K562 (cell line): ENCODE measurements around the gene PCCA. TPM values are rescaled to one million over a fixed set of nuclear protein-coding genes. Genes with fewer than 3 reads are reported as not detected.

Experiments
- ATAC-seq: fragments of 200-7000 bp; cut with Tn5 transposase; 3 replicates; pipeline ENCODE4 v1.9.1; 2020; ENCODE audit warnings: moderate library complexity
- BruUV-seq: library from RNA; stranded (reverse); fragments of 400-500 nt; replicated peaks from 2 replicates; lab custom pipeline; 2021; lab: Mats Ljungman, UMichigan
- CTCF ChIA-PET: fragments of 300-600 bp; formaldehyde crosslinking; extraction: SDS; loops from one replicate; lab custom pipeline; 2021; ENCODE audit warnings: low intra/inter-chr PET ratio; lab: Yijun Ruan, JAX
- POLR2A ChIA-PET: fragments of 300-600, 350-650 bp; sonication (Branson Sonifier 250); formaldehyde crosslinking; extraction: SDS; loops from one replicate; lab custom pipeline; 2021; ENCODE audit warnings: antibody characterized with exemption, inconsistent platforms; lab: Yijun Ruan, JAX
- DNase-seq, 4 experiments: peaks; one replicate each; pipeline versions ENCODE4 v3.0.0 to v3.0.0-alpha.2; 2011 to 2018; ENCODE audit warnings: low spot score in 3 of 4, mixed read lengths in 3 of 4; ENCODE audit errors: extremely low read depth in 1 of 4
- FAIRE-seq: peaks from 2 replicates; lab custom pipeline; 2011; peaks lifted over from hg19 to GRCh38; lab: Jason Lieb, UNC
- H2AFZ ChIP-seq: 2 replicates; pipeline ENCODE4 v1.6.0; 2011; ENCODE audit warnings: low read depth, low read length, control low read depth, inconsistent platforms
- H3K27ac ChIP-seq: fragments of 200-600 bp; 3 replicates; pipeline ENCODE4 v1.8.0; 2011; ENCODE audit warnings: low read depth, mild to moderate bottlenecking, control low read depth, inconsistent platforms, low read length, moderate library complexity, mixed read lengths; ENCODE audit errors: extremely low read depth
- H3K27me3 ChIP-seq, 2 experiments: fragments of 300-600 bp in 1 of 2; 2 replicates in 1 of 2; 3 replicates in 1 of 2; pipeline versions ENCODE4 v1.6.0 to v1.8.0; 2011; ENCODE audit warnings: inconsistent platforms in 2 of 2, low read length in 2 of 2, mild to moderate bottlenecking in 1 of 2, mixed read lengths in 1 of 2, moderate library complexity in 1 of 2; ENCODE audit not compliant: control insufficient read depth in 2 of 2, insufficient read depth in 2 of 2
- H3K36me3 ChIP-seq: fragments of 300-600 bp; 3 replicates; pipeline ENCODE4 v1.8.0; 2011; ENCODE audit warnings: mild to moderate bottlenecking, low read length, inconsistent platforms; ENCODE audit not compliant: control insufficient read depth, insufficient read depth
- H3K4me1 ChIP-seq, 2 experiments: fragments of 200-600 bp in 1 of 2; replicated peaks in 1 of 2; 2 replicates in 1 of 2; 3 replicates in 1 of 2; pipeline versions ENCODE4 v1.5.1 to v1.8.0; 2011; ENCODE audit warnings: inconsistent platforms in 2 of 2, low read length in 2 of 2, mild to moderate bottlenecking in 1 of 2, mixed read lengths in 1 of 2, moderate library complexity in 1 of 2; ENCODE audit not compliant: control insufficient read depth in 2 of 2, insufficient read depth in 2 of 2
- H3K4me2 ChIP-seq: 2 replicates; pipeline ENCODE4 v1.6.1; 2011; ENCODE audit warnings: low read length, control low read depth, inconsistent platforms, mixed read lengths; ENCODE audit not compliant: insufficient read depth
- H3K4me3 ChIP-seq: fragments of 200-600 bp; sonication (generic), shearing (Covaris generic); 2 replicates; pipeline ENCODE4 v1.5.1; 2016; ENCODE audit warnings: control low read depth, inconsistent platforms
- H3K79me2 ChIP-seq: fragments of 200-600 bp; 3 replicates; pipeline ENCODE4 v1.8.0; 2011; ENCODE audit warnings: low read length, inconsistent platforms; ENCODE audit not compliant: control insufficient read depth, insufficient read depth
- H3K9ac ChIP-seq, 2 experiments: 2 replicates each; pipeline versions ENCODE4 v1.6.0 to v1.6.1; 2011; ENCODE audit warnings: low read depth in 2 of 2, low read length in 2 of 2, control low read depth in 1 of 2, inconsistent platforms in 1 of 2, mild to moderate bottlenecking in 1 of 2, mixed read lengths in 1 of 2; ENCODE audit not compliant: insufficient read depth in 1 of 2
- H3K9me1 ChIP-seq: one replicate; pipeline ENCODE4 v1.6.0; 2011; ENCODE audit warnings: inconsistent platforms, mild to moderate bottlenecking, low read length, moderate library complexity; ENCODE audit not compliant: control insufficient read depth, insufficient read depth
- H3K9me3 ChIP-seq: replicated peaks from 2 replicates; pipeline ENCODE4 v1.5.1; 2011; ENCODE audit warnings: low read depth, low read length, inconsistent platforms; ENCODE audit not compliant: control insufficient read depth, insufficient read depth
- H4K20me1 ChIP-seq: replicated peaks from 2 replicates; pipeline ENCODE4 v1.6.1; 2011; ENCODE audit warnings: low read length, inconsistent platforms, mixed read lengths; ENCODE audit not compliant: control insufficient read depth, insufficient read depth
- CREM ChIP-seq: IDR thresholded peaks from 2 replicates; pipeline ENCODE4 v1.6.1; 2014; ENCODE audit warnings: antibody characterized with exemption, low read depth
- DNMT1 ChIP-seq: fragments of 450-650 bp; IDR thresholded peaks from 2 replicates; pipeline ENCODE4 v1.6.1; 2016; ENCODE audit warnings: antibody characterized with exemption, mild to moderate bottlenecking
- FOXK2 ChIP-seq, 2 experiments: fragments of 450-650 bp; IDR thresholded peaks in 1 of 2; conservative IDR thresholded peaks in 1 of 2; 2 replicates each; pipeline ENCODE4 v1.6.1; 2016; ENCODE audit warnings: low read depth in 2 of 2, mild to moderate bottlenecking in 1 of 2
- GTF2B ChIP-seq: IDR thresholded peaks from 2 replicates; pipeline ENCODE4 v1.6.1; 2011; ENCODE audit not compliant: insufficient read length; ENCODE audit errors: extremely low read depth
- HMGN3 ChIP-seq: IDR thresholded peaks from 2 replicates; pipeline ENCODE4 v1.6.1; 2011; ENCODE audit warnings: borderline replicate concordance, low read depth, mild to moderate bottlenecking, mixed read lengths, low read length; ENCODE audit not compliant: insufficient read length; ENCODE audit errors: extremely low read depth
- JUN ChIP-seq, 2 experiments: sonication (generic) in 1 of 2; formaldehyde crosslinking in 1 of 2; IDR thresholded peaks; 2 replicates each; pipeline versions ENCODE4 v1.6.1 to v1.8.0; 2012 to 2022; ENCODE audit warnings: borderline replicate concordance in 2 of 2, mild to moderate bottlenecking in 2 of 2, improper control_type of control experiment in 1 of 2, low read depth in 1 of 2, low read length in 1 of 2, missing genetic modification reagents in 1 of 2
- NCOR1 ChIP-seq: fragments of 450-650 bp; IDR thresholded peaks from 2 replicates; pipeline ENCODE4 v1.6.1; 2016; ENCODE audit warnings: mild to moderate bottlenecking, moderate library complexity
- NUFIP1 ChIP-seq: fragments of 450-650 bp; IDR thresholded peaks from 2 replicates; pipeline ENCODE4 v1.6.1; 2018; ENCODE audit not compliant: partially characterized antibody
- POLR2AphosphoS2 ChIP-seq: IDR thresholded peaks from 2 replicates; pipeline ENCODE4 v1.6.1; 2012; ENCODE audit warnings: low read length, improper control_type of control experiment
- RAD51 ChIP-seq: fragments of 450-650 bp; IDR thresholded peaks from 2 replicates; pipeline ENCODE4 v1.7.1; 2016; ENCODE audit warnings: low read depth, mild to moderate bottlenecking, borderline replicate concordance
- RBM17 ChIP-seq: fragments of 200-400 bp; formaldehyde crosslinking; IDR thresholded peaks from 2 replicates; pipeline ENCODE4 v1.6.1; 2017; ENCODE audit warnings: low read depth, mild to moderate bottlenecking, low read length, borderline replicate concordance
- RBM34 ChIP-seq: fragments of 200-400 bp; formaldehyde crosslinking; IDR thresholded peaks from 2 replicates; pipeline ENCODE4 v1.6.1; 2018; ENCODE audit warnings: low read length, borderline replicate concordance; ENCODE audit not compliant: insufficient read depth
- SP2 ChIP-seq: IDR thresholded peaks from 2 replicates; pipeline ENCODE4 v1.6.1; 2011; ENCODE audit warnings: mild to moderate bottlenecking, low read depth, low read length, moderate library complexity; ENCODE audit not compliant: poor library complexity, severe bottlenecking; ENCODE audit errors: extremely low read depth
- ZNF184 ChIP-seq: sonication (generic); formaldehyde crosslinking; IDR thresholded peaks from 2 replicates; pipeline ENCODE4 v1.5.0; 2020; ENCODE audit warnings: missing genetic modification reagents
- ZNF398 ChIP-seq: fragments of 250-450 bp; sonication (Bioruptor Pico); IDR thresholded peaks from 2 replicates; pipeline ENCODE4 v1.8.0; 2021; ENCODE audit warnings: moderate library complexity, mild to moderate bottlenecking, inconsistent platforms
- WGBS: fragments of 100-300 bp; shearing (Covaris generic); methylation state at CpG from one replicate; pipeline ENCODE4 v1.1.6; 2016; ENCODE audit warnings: low coverage, mixed read lengths; ENCODE audit not compliant: insufficient coverage; ENCODE audit errors: missing lambda C conversion rate; 5-methylcytosine and 5-hydroxymethylcytosine counted together
- in situ Hi-C: fragments of 300-500 bp; cut with MboI; formaldehyde crosslinking; loops from 4 replicates; pipeline ENCODE4 v1.15.0; 2018; ENCODE audit warnings: inconsistent platforms, mixed read lengths
- intact Hi-C: fragments of 100-400 bp; cut with micrococcal nuclease; formaldehyde crosslinking; loops from 2 replicates; pipeline ENCODE4 v1.14.2; 2022
- polyA plus RNA-seq, 8 experiments: library from polyadenylated mRNA; depleted of rRNA in 4 of 8; stranded (reverse) in 5 of 8; unstranded in 3 of 8; fragments of >200 nt; fragmentation: Nextera tagmentation in 2 of 8; fragmentation: Illumina TruSeq in 1 of 8; extraction: Ambion mirVana in 2 of 8; extraction: Trizol in 1 of 8; gene quantifications; 2 replicates each; pipeline versions ENCODE4 v1.2.1 to v1.2.3, GENCODE V29; 2011 to 2014; ENCODE audit warnings: inconsistent platforms in 1 of 8, missing spikeins in 1 of 8
- total RNA-seq, 7 experiments: library from RNA; depleted of rRNA in 6 of 7; stranded (reverse); fragments of >200 nt in 6 of 7; fragmentation: Illumina TruSeq in 2 of 7; extraction: Trizol in 2 of 7; gene quantifications; 2 replicates each; pipeline versions ENCODE4 v1.2.1 to v1.2.3, GENCODE V29; 2011 to 2021; ENCODE audit warnings: low replicate concordance in 1 of 7
- TF ChIP-seq, protein P1 (sequence below): fragments of 250-450 bp; sonication (Bioruptor Pico); IDR thresholded peaks from 2 replicates; pipeline ENCODE4 v1.8.0; 2022; ENCODE audit warnings: inconsistent platforms

The PCCA gene
- total and polyA plus RNA-seq, 9 of the 15 experiments (the other 6 are each of a cell fraction or from before 2014, with no cell fraction given), result 5.2 to 14.1 (median 9.7) TPM

DNA sequence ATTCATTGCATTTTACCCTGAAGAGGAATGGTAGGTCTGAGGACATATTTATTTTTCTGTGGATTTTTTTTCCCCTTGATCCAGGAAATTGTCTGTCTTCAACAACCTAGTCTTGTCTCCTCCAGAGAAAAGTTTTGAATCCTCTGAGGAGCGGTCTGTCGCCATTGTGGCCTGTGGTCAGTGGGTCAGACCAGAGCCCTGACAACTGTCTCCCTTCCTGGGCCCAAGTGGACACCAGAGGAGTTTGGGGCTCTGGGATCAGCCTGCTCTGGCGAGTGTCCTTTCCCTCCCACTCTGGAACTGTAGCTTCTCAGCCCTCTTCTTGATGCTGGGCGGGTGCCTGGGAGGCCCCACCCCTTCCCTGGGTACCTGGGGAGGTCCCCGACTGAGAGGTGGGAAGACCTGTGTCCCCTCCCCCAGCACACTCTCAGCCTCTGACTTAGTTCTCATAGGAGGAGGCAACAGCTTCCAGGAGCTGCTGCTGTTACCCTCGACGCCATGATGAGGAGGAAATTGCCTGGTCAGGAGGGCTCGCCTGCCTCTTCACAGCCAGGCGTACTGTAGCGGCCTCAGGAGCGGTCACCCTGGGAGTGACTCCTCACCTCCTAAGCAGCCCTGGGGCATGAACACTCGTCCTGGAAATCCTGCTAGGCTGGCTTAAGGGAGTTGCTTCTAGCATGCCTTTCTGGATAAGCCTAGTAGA is 389.4 kb downstream of the PCCA start (continued):
- no peak for TF ChIP-seq NCOR1
- TF ChIP-seq HMGN3, result no peak
- no peak for TF ChIP-seq RAD51
- no peak for TF ChIP-seq ZNF184 (CRISPR knock-in tag)

DNA sequence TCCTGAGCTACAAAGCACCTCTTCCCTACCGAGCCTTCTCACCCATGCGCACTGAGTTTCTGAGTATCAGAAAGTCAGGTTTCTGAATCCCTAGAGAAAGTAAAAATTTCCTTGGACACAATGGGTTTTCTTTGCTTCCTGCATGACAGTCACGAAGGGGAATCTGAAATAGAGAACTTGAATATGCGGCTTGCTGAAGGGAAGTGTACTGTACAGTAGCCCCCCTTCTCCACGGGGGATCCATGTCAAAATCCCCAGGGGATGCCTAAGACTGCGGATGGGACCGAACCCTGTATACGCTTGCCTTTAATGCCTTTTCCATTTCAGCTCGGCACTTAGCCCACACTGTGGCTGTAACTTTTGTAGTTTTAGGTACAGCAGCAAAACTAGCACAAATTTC is 391.8 kb downstream of the PCCA start:
- no peaks in the 10 kb centered on the region for H3K79me2 ChIP-seq
- H3K9ac ChIP-seq, result no peak overlapping the region
- in situ Hi-C loops (no loop called here), intact Hi-C loops (no loop called here)
- ChIA-PET POLR2A (no interaction called here), CTCF (no interaction called here)
- FAIRE-seq (no peak), ATAC-seq (no peak), DNase-seq (no peak)
- no peak overlapping the region for H3K27ac ChIP-seq
- H3K4me1 ChIP-seq, result no peaks in the 10 kb centered on the region; a peak in 1 of 5 replicates
- no peaks in the 10 kb centered on the region for H3K9me1 ChIP-seq
- TF ChIP-seq, protein P1, sequence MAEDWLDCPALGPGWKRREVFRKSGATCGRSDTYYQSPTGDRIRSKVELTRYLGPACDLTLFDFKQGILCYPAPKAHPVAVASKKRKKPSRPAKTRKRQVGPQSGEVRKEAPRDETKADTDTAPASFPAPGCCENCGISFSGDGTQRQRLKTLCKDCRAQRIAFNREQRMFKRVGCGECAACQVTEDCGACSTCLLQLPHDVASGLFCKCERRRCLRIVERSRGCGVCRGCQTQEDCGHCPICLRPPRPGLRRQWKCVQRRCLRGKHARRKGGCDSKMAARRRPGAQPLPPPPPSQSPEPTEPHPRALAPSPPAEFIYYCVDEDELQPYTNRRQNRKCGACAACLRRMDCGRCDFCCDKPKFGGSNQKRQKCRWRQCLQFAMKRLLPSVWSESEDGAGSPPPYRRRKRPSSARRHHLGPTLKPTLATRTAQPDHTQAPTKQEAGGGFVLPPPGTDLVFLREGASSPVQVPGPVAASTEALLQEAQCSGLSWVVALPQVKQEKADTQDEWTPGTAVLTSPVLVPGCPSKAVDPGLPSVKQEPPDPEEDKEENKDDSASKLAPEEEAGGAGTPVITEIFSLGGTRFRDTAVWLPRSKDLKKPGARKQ (CRISPR knock-in tag), result no peak
- TF ChIP-seq RBM17 (no peak), SP2 (no peak), DNMT1 (no peak), NUFIP1 (no peak), JUN (IDR thresholded peaks at IDR 0.05; ENCODE audit: borderline replicate concordance, low read depth, low read length) (no peak), JUN (CRISPR knock-in tag; IDR thresholded peaks at IDR 0.05; ENCODE audit: borderline replicate concordance) (no peak), FOXK2 (conservative IDR thresholded peaks at IDR 0.05 in 1 of 2, IDR thresholded peaks at IDR 0.05 in 1 of 2; ENCODE audit: low read depth in 2 of 2) (no peak), ZNF398 (CRISPR knock-in tag) (no peak), RBM34 (no peak), POLR2AphosphoS2 (no peak), CREM (no peak), GTF2B (no peak)
- BruUV-seq, result no TSS peak
- H3K9me3 ChIP-seq, result no peaks in the 10 kb centered on the region
- no peaks in the 10 kb centered on the region for H3K27me3 ChIP-seq
- no peak overlapping the region for H3K4me3 ChIP-seq
- H4K20me1 ChIP-seq, result no peaks in the 10 kb centered on the region
- no peaks in the 10 kb centered on the region for H3K36me3 ChIP-seq
- 43% methylated on average over 8 of the region's 9 CpGs for WGBS
- H2AFZ ChIP-seq, result no peak overlapping the region
- H3K4me2 ChIP-seq, result no peak overlapping the region
